ENCODE measurements around the gene RTF2. TPM values are rescaled to one million over a fixed set of nuclear protein-coding genes. Genes with fewer than 3 reads are reported as not detected.

RTF2 gene
- total RNA-seq, 4 donors from 2014 or later, result 69.1 to 88.8 (median 77.5) TPM

- ATAC-seq, result no peak
- no peak for DNase-seq
- Histone ChIP-seq H3K4me3 (no peak overlapping the region), H3K4me1 (no peaks in the 10 kb centered on the region), H3K27me3 (no peaks in the 10 kb centered on the region), H3K36me3 (no peaks in the 10 kb centered on the region), H3K9me3 (no peaks in the 10 kb centered on the region), H3K27ac (no peak overlapping the region)
- TF ChIP-seq POLR2A (IDR thresholded peaks at IDR 0.05) (no peak), CTCF (IDR thresholded peaks at IDR 0.05 in 4 of 5, conservative IDR thresholded peaks at IDR 0.05 in 1 of 5) (no peak)
- in situ Hi-C loops (cut with MboI; ENCODE audit: low sequenced_read_pairs in 4 of 4), result no loop called here
- intact Hi-C loops (cut with DNase I; ENCODE audit: low total_unique reads), result no loop called here
Observed at GRCh38 chr20:56445540-56445939, 22.9 kb upstream of the RTF2 start.

- DNase-seq (no peak), ATAC-seq (no peak)
- Histone ChIP-seq H3K9me3 (no peaks in the 10 kb centered on the region), H3K4me3 (no peak overlapping the region), H3K27ac (no peak overlapping the region), H3K27me3 (no peaks in the 10 kb centered on the region), H3K36me3 (no peaks in the 10 kb centered on the region), H3K4me1 (no peaks in the 10 kb centered on the region)
- in situ Hi-C loops (cut with MboI; ENCODE audit: low sequenced_read_pairs in 4 of 4), result no loop called here
- TF ChIP-seq POLR2A (IDR thresholded peaks at IDR 0.05), result no peak
- TF ChIP-seq CTCF (IDR thresholded peaks at IDR 0.05 in 4 of 5, conservative IDR thresholded peaks at IDR 0.05 in 1 of 5), result no peak
- intact Hi-C loops (cut with DNase I; ENCODE audit: low total_unique reads), result no loop called here
Observed at GRCh38 chr20:56447227-56447626, 21.2 kb upstream of the RTF2 start.

GRCh38 chr20:56449459-56449858, 19.0 kb upstream of the RTF2 start:
- H3K9me3 ChIP-seq, result no peaks in the 10 kb centered on the region
- ATAC-seq, result no peak
- no peaks in the 10 kb centered on the region for H3K4me1 ChIP-seq
- no peaks in the 10 kb centered on the region for H3K36me3 ChIP-seq
- no peak overlapping the region for H3K27ac ChIP-seq
- no peak for DNase-seq
- intact Hi-C loops (cut with DNase I; ENCODE audit: low total_unique reads), result no loop called here
- TF ChIP-seq POLR2A (IDR thresholded peaks at IDR 0.05), result no peak
- no peak for TF ChIP-seq CTCF (IDR thresholded peaks at IDR 0.05 in 4 of 5, conservative IDR thresholded peaks at IDR 0.05 in 1 of 5)
- no peak overlapping the region for H3K4me3 ChIP-seq
- in situ Hi-C loops (cut with MboI; ENCODE audit: low sequenced_read_pairs in 4 of 4), result no loop called here
- no peaks in the 10 kb centered on the region for H3K27me3 ChIP-seq

GRCh38 chr20:56451056-56451765, 17.2 kb upstream of the RTF2 start:
- no peaks in the 10 kb centered on the region for H3K36me3 ChIP-seq
- H3K9me3 ChIP-seq, result no peaks in the 10 kb centered on the region
- DNase-seq (no peak), ATAC-seq (no peak)
- H3K4me1 ChIP-seq, result no peaks in the 10 kb centered on the region
- intact Hi-C loops (cut with DNase I; ENCODE audit: low total_unique reads), result no loop called here
- in situ Hi-C loops (cut with MboI; ENCODE audit: low sequenced_read_pairs in 4 of 4), result no loop called here
- no peak overlapping the region for H3K27ac ChIP-seq
- H3K4me3 ChIP-seq, result no peak overlapping the region
- no peaks in the 10 kb centered on the region for H3K27me3 ChIP-seq
- TF ChIP-seq POLR2A (IDR thresholded peaks at IDR 0.05), result no peak
- TF ChIP-seq CTCF (IDR thresholded peaks at IDR 0.05 in 4 of 5, conservative IDR thresholded peaks at IDR 0.05 in 1 of 5), result no peak

GRCh38 chr20:56453352-56453751, 15.1 kb upstream of the RTF2 start:
- no peak for ATAC-seq
- in situ Hi-C loops (cut with MboI; ENCODE audit: low sequenced_read_pairs in 4 of 4), result no loop called here

More at GRCh38 chr20:56453352-56453751, 15.1 kb upstream of the RTF2 start:
- DNase-seq, result no peak
- no peaks in the 10 kb centered on the region for H3K36me3 ChIP-seq
- H3K4me1 ChIP-seq, result no peaks in the 10 kb centered on the region
- H3K27ac ChIP-seq, result no peak overlapping the region
- no peaks in the 10 kb centered on the region for H3K9me3 ChIP-seq
- H3K27me3 ChIP-seq, result no peaks in the 10 kb centered on the region
- intact Hi-C loops (cut with DNase I; ENCODE audit: low total_unique reads), result no loop called here
- H3K4me3 ChIP-seq, result no peak overlapping the region
- TF ChIP-seq CTCF (IDR thresholded peaks at IDR 0.05 in 4 of 5, conservative IDR thresholded peaks at IDR 0.05 in 1 of 5) (no peak), POLR2A (IDR thresholded peaks at IDR 0.05) (no peak)
